Renal cortex interstitium (tissue), 11 donors: Measurements from ENCODE around the gene ATG2A. TPM values are rescaled to one million over a fixed set of nuclear protein-coding genes. Genes with fewer than 3 reads are reported as not detected.

Experiments
- DNase-seq, 11 donors: peaks; one replicate each; pipeline ENCODE4 v3.0.0-alpha.2; 2013; ENCODE audit warnings: low read depth in 9 of 11, low spot score in 4 of 11; ENCODE audit errors: extremely low read depth in 1 of 11
- polyA plus RNA-seq, 3 donors: library from polyadenylated mRNA; unstranded; fragments of 120-200 nt; gene quantifications; one replicate each; pipeline ENCODE4 v1.2.1, GENCODE V29; 2013; ENCODE audit not compliant: insufficient read length in 3 of 3

The ATG2A gene
- polyA plus RNA-seq, 3 donors, result 16.7 to 25.3 (median 21.7) TPM

DNA sequence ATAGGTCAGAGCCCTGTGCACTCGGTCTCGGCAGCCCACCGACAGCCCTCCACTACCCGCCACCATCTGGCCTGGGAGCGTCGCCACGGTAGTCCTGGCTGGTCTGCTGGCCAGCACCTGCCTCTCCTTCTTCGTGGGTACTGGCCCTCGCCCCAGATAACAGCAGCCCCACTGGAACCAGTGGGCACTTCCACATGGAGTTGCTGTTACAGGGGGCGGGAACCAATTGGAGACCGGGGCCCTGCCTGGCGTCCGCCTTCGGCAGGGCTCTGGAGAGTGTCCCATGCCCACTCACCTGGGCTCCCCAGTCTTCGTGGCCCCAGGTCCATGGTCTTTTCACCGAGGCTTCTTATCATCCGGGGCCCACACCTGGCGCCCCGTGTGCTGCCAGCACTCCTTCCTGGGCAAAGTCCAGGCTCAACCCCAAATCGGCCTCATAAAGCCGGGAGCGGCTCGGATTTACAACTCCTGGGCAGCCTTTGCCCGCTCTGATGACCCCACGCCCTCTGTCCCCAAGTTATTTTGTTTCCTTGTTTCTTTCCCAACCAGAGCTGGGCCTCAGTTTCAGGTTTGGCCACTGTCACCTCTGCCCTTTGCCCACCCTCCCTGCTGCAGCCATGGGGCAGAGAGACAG, 25.7 kb downstream of the ATG2A start:
- no peak for DNase-seq

DNA sequence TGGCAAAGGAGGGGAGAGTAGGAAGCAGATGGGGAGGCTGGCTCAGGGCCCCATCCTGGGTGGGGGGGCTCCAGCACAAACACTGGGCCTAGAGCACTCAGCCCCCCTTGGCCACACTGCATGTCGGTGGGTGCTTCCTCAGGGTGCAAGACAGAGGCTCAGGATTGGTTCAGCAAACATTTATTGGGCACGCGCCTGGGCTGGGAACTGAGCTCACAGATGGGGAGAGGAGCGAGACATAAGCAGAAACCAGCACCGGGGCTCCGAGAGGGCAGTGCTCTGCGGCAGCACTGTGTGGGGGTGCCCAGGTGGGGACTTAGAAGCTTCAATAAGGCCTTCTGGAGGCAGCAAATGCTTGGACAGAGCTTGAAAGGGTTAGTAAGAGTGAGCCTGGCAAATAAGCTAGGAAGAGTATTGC, 26.5 kb downstream of the ATG2A start:
- no peak for DNase-seq

DNA sequence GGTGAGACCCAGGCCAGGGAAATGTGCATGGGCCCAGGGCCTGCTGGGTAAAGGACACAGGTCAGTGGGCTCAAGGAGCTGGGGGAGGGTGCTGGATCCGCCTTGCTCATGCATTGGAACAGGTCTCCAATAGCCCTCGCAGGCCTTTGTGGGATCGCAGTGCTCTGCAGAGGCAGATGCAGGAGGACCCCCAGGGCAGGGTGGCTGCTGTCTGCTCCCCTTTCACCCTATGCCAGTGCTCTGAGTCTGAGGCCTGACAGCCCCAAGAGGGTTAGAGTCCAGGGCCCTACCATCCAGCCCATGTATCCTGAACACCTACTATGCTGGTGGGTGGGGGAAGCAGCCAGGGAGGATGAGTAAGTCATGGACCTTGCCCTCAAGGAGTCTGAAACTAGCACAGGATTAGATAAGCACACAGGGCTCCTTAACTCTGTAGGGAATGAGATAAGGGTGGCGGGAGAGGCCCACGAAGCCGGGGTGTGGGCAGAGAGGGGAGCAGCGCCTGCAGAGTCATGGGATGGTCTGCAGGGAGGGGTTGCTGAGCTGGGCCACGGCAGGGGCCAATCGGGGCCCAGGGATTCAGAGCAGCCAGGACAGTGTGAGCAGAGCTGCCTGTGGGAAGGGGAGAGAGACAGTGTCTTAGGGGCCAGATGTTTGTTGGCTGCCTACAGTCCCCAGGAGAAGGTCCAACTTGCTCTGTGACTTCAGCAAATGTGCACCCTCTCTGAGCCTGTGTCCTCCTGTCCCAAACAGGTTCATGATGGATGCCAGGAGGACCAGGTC, 28.1 kb downstream of the ATG2A start:
- DNase-seq, result no peak

DNA sequence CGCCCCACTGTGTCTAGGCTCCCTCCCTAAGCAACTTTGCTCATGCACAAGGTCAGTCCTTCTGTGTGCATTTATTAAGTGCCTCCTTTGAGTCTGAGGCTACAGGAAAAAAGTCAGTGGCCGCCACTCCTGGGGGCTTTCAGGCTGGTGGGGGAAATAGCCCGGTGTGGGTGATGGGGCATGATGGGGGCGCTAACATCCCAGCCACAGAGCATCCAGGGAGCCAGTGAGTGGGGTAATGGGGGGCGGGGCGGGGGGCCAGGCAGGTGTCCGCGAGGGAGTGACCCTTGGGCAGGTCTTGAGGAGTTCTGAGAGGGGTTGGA, 28.6 kb downstream of the ATG2A start:
- DNase-seq, result no peak

DNA sequence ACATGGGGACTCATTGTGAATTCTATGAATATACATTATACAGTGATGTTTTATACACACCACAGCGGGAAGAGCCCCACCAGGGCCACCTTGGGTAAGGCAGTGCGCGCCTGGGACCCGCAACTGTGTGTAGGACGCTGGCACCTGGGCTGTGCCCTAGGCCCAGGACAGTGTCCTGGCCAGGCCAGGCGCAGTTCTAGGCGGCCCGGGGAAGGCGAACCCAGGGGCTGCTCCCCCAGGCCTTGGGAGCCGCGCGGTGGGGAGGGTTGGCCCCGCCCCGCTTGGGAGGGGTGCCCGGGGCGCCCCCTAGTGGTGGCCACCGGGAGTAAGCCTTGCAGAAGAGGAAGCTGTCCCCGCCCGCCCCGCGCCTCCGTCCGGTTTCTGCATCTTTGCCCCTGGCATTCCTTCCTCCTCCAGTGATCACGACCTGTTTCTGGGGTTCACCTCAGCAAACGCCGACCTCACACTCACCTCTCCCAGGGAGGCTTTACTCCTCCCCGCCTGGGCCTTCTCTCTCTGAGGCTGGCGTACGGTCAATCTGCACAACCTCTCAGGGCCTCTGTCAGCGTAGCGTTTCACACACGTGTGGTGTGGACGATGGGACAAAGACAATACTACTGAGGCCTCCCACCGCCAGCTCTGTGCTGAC, 29.1 kb downstream of the ATG2A start:
- DNase-seq, result peak in 6 of 11 donors; percentile 58 to 72 (median 66)

DNA sequence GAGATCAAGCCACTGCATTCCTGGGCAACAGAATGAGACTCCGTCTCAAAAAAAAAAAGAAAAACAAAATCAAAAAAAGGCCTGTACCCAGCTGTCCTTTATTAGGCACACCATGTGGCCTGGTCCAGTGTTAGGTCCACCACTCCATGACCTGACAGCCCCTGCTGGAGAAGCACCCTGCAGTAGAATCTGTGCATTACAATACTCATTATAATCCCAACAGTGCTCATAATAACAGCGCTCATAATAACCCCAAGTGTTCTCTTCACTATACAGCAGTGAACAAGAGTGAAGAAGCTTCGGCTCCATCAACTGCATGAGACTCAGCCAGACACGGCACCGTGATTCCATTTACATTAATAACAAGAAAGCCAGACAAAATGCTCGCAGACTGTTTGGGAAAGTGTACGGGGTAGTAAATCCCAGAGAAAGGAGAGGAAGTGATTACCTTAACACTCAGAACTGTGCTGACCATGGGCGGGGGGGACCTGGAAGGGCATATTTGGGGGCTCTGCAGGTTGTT, 29.7 kb downstream of the ATG2A start:
- DNase-seq, result no peak

DNA sequence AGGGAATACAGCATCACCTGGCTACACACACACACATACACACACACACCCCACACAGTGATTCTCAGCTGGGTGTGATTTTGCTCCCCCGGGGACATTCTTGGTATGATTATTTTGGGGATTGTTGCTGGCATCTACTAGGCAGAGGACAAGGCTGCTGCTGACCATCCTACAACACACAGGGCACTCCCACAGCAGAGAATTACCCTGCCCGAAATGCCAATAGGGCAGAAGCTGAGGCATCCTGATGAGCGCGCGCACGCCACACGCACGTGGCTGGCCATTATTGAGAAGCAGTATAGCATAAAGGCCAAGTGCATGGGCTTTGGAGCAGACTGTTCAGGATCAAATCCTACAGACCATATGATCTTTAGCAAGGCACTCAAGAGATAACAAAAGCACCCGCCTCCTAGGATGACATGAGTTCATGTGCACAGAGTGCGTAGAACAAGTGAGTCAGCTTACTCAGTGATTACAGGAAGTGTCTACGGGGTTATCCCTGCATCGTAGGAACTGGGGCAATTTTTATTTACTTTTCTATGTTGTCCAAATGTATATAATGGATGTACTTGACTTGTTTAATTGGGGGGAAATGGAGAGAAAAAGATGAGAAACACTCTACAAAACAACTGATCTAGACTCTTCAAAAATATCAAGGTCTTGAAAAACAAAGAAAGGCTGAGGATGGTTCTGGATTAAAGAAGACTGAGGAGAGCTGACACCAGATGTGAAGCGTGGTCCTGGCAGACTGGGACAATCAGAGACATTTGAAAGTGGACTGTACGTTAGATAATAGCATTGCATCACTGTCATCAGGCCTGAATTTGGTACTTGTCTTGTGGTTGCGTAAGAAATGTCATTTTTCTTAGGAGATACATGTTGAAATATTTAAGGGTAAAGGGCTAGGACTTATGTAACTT, 31.4 kb downstream of the ATG2A start:
- no peak for DNase-seq

DNA sequence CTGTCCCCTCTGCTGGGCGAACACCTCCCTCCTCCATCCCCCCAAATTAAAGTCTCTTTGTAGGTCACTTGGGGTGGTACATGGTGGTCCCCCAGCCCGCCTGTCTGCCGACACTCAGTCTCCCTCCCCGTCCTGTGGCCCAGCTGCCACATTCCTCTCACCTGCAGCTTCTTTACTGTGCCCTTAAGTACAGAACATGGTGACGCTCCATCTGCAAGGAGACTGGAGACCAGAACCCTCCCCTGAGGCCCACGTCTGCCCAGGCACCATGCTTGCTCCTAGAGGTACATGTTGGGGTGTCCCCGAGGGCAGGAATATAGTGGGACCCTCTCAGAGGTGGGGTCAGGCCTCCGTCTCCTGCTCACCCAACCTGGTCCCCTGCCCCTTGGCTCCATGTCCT, 33.0 kb downstream of the ATG2A start:
- DNase-seq, result no peak

DNA sequence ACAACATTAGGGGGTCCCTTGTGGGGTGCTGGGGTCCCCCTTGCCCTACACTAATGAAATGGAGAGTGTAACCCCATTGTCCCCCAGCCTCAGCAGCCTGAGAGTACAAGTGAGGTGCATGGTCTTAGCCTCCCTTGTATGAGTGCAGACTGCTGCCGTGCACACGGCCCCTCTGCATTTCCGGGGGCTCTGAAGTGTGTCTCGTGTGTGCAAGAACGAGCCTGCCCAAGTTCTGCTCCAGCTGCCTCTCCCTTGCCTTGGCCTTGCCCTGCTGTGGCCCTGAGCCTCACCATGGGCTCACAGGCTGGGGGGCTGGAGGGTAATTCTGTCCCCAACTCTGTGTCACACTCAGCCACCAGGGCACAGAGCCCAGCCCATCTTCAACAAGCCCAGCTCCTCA, 33.4 kb downstream of the ATG2A start:
- no peak for DNase-seq

DNA sequence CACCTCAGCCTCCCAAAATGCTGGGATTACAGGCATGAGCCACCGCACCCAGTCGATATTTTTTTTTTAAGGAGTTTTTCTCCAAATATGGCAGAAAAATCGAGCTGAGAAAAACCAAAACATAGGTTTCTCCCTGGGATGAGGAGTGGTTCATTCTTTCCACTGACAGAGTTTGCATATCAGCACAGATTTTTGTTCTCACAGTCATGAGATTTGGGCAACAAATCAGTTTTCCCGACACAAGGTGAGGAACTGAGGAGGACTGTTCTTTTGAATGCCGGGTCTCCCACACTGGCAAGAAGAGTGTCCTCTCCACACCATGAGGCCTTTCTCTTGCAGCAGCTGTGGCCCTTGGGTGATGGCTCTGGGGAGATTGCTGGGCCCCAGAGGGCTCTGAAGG, 34.8 kb downstream of the ATG2A start:
- DNase-seq, result no peak

DNA sequence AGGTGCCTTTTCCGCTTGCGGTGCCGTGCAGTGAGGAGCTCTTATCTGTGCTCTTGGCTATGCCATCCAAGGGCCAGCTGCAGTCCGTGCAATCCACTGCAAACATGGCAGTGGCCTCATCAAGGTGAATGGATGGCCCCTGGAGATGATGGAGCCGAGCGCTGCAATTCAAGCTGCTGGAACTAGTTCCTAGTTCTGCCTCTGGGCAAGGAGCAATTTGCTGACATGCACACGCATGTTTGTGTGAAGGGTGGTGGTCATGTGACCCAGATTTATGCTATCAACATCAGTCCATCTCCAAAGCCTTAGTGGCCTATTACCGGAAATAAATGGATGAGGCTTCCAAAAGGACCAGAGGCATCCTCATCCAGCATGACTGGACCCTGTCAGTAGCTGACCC, 35.5 kb downstream of the ATG2A start:
- no peak for DNase-seq

DNA sequence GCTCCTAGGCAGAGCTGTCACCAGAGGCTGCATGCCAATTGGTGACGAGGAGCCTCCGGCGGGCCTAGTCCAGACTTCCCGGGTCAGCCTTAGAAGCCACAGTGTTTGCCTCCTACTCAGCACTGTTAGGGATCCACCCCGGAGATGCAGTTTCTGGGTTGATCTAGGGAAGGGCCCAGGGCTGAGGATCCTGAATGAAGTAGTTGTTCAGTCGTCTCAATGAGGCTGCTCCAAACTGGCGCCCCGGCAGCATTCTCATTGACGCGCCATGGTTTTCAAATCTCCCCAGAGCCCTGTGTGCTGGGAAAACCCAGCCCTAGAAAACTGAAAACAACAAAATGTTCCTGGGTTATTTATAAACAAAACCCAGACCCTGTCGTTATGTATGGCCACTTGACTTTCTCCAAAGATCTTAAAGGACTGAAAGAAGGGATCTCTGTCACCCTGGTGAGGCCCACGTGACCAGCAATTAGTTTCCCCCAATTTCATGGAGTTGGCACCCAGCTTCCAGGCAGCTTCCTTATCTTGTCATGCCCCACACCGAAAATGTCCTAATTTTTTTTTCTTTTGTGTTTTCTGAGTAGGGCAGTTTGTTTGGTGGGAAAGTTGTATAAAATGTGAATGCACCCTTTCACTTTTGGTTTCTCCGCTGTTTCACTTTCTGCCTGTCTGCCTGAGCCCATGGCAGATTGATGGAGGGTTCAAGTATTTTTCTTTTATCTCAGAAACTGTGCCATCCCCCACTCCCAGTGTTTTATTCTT, 36.6 kb downstream of the ATG2A start:
- no peak for DNase-seq

DNA sequence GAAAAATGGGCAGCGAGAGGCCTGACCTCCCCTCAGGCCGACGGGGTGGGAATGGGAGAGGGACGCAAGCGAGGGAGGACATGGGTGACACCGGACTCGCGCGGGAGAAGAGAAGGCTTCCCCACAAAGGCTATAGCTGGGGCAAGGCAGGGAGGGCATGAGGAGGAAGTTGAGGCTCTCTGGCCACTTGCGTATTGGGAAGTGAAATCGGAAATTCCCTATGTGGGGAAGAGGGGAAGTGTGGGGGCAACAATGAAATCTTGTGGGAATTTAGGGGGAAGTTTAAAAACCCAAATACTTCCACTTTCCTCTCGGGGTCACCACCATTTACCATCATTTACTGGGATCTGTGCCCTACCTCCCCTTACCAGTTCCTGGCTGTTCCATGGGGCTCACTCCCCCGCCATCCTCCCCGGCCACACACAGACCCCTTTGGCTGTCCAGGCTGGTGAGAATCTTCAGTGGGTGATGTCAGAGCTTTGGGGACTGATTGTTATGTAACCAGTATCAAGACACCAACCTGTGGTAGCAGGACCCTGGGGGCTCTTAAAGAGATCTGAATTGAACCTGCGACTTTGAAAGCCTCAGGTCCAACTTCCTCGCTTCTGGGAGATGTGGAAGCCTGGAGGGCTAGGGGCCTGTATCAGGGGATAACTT, 37.6 kb downstream of the ATG2A start:
- DNase-seq, result no peak

DNA sequence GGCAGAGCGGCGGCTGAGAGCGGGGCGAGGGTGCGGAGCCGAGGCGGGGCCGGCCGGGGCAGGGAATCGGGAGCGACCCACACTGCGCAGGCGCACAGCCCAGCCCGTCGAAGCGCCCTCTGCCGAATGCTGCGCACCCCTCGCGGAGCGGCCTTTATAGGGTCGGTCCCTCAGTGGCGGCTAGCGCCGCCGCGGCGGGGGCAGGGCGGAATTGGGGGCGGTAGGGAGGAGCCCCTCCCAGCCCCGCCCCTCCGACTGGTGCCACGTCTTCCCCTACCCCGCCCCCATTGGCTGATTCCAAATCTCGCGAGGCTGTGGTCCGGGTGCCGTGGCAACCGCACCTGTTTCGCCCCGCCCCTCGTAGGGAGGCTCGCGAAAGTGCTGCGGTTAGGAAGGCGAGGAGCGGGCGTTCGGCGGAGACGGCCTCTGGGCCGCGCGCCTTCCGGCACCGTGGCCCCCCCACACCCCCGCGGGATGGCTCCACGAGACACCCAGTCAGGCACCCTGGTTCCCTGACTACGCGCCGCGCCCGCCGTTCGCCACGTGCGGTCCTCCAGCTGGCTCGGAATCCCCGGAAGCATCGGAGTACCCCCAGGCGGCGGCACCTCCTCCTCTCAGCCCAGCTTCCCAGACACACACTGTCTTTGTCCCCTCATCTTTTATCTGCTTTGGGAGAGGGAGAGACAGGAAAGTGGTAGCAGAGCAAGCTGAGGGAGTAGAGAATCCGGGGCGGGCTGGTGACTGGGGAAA, 38.3 kb downstream of the ATG2A start, which contains the start of gene EHD1:
EHD1 (minus strand) TSS at position 128 of the 750 bp plus-strand sequence. CDS start 157 bp downstream, outside the sequence.
- peak; percentile 94 to 99 (median 96) for DNase-seq

DNA sequence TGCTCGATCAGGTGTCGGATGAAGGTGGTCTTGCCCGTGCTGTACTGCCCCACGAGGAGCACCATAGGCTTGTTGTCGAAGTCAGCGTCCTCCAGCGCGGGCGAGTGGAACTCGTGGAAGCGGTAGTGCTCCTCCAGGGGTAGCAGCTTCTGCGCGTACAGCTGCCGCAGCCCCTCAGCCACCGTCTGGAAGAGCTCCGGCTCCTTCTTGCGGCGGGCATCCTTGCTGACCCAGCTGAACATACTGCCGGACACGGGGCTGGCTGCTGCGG, 38.9 kb downstream of the ATG2A start:
- DNase-seq, result no peak

DNA sequence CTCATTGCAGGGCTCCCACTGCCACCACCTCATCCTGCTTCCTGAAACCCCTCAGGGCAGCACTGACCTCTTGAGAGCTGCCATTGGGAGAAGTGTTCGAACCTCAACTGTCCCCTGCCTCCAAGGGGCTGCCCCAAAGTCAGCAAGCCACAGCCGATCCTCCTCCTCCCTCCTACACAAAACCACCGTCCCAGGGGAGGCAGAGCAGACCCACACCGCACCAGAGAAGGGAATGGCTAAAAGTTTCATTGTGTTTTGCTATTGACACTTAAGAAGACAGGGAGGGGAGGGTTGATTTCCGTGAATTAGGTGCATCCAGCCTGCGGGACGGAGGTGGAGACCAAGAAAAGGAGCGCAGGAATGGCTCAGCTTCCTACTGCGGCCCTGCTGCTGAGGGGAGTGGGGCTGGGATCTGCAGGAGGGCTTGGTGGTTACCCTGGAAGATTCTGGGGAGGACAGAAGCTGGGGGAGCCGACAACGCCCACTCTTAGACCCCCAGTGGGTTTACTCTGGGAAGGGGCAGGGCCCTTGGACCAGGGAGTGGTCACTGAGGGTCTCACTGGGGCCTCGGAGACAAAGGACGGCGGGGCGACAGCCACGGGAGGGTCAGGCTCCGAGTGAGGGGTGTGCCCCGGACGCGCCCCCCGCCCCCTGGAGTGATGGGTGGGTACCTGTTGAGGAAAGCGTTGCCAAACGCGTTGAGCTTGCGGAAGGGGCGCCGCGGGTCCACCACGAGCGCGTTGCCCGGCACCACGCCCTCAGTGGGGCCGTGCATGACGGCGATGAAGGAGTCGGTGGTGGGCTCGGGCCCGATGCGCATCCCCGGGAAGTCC, 39.4 kb downstream of the ATG2A start:
- no peak for DNase-seq
